NCI-H1092 treated with DMSO at 0.1 percent for 48 hours (cell line): ENCODE data around the gene EFR3B.
"Not testable (repeated sequence)": the region's sequence is repeated elsewhere in the genome, so short reads cannot be mapped to it uniquely, and the experiment has no call there.

Source experiments
- DNase-seq: peaks from one replicate; lab custom pipeline; 2025; lab: John Stamatoyannopoulos, UW

EFR3B gene

GRCh38 chr2:25105336-25106085 lies 63.6 kb downstream of the EFR3B start:
- peak; percentile 52 for DNase-seq

GRCh38 chr2:25109822-25110221 lies 67.9 kb downstream of the EFR3B start:
- no peak for DNase-seq

- no peak for DNase-seq
Measured at GRCh38 chr2:25112113-25112512, 70.2 kb downstream of the EFR3B start.

- no peak for DNase-seq
Measured at GRCh38 chr2:25115249-25115883, 73.5 kb downstream of the EFR3B start.

GRCh38 chr2:25115902-25116301 lies 74.0 kb downstream of the EFR3B start:
- DNase-seq, result no peak

- DNase-seq, result no peak
Measured at GRCh38 chr2:25116956-25117355, 75.1 kb downstream of the EFR3B start.

GRCh38 chr2:25119263-25119662 lies 77.4 kb downstream of the EFR3B start:
- DNase-seq, result no peak

GRCh38 chr2:25122367-25122766 lies 80.5 kb downstream of the EFR3B start:
- no peak for DNase-seq

- no peak for DNase-seq
Measured at GRCh38 chr2:25123682-25124081, 81.8 kb downstream of the EFR3B start.

- DNase-seq, result no peak
Measured at GRCh38 chr2:25125189-25125588, 83.3 kb downstream of the EFR3B start.

GRCh38 chr2:25125976-25126375 lies 84.1 kb downstream of the EFR3B start:
- DNase-seq, result no peak

GRCh38 chr2:25127071-25127470 lies 85.2 kb downstream of the EFR3B start:
- DNase-seq, result not testable (repeated sequence)

GRCh38 chr2:25127646-25128045 lies 85.8 kb downstream of the EFR3B start:
- DNase-seq, result no peak

- DNase-seq, result no peak
Measured at GRCh38 chr2:25129901-25130520, 88.1 kb downstream of the EFR3B start.

GRCh38 chr2:25131253-25131566 lies 89.3 kb downstream of the EFR3B start:
- no peak for DNase-seq

GRCh38 chr2:25131567-25132298 lies 89.9 kb downstream of the EFR3B start:
- DNase-seq, result no peak

GRCh38 chr2:25132299-25132635 lies 90.4 kb downstream of the EFR3B start:
- no peak for DNase-seq

- no peak for DNase-seq
Measured at GRCh38 chr2:25132693-25133092, 90.8 kb downstream of the EFR3B start.

GRCh38 chr2:25140535-25140934 lies 98.7 kb downstream of the EFR3B start:
- DNase-seq, result not testable (repeated sequence)

- no peak for DNase-seq
Measured at GRCh38 chr2:25141120-25141519, 99.2 kb downstream of the EFR3B start.

- no peak for DNase-seq
Measured at GRCh38 chr2:25145803-25146202, 103.9 kb downstream of the EFR3B start.

GRCh38 chr2:25146896-25147295 lies 105.0 kb downstream of the EFR3B start:
- no peak for DNase-seq

- no peak for DNase-seq
Measured at GRCh38 chr2:25149646-25150045, 107.8 kb downstream of the EFR3B start.
